Stomach (tissue), 9 donors: ENCODE results near the gene VMP1. TPM values are rescaled to one million over a fixed set of nuclear protein-coding genes. Genes with fewer than 3 reads are reported as not detected.

ENCODE experiments used
- DNase-seq, 2 donors: peaks; one replicate each; pipeline versions ENCODE4 v3.0.0 to v3.0.0-alpha.2; 2013 to 2019
- H3K27ac ChIP-seq, 5 donors: fragments of 200-600 bp in 4 of 5; sonication (generic) in 4 of 5; one replicate each; pipeline ENCODE4 v1.5.1; 2013 to 2019; ENCODE audit warnings: mild to moderate bottlenecking in 1 of 5, moderate library complexity in 1 of 5
- H3K27me3 ChIP-seq, 3 donors: fragments of 200-600 bp; sonication (generic); one replicate each; pipeline ENCODE4 v1.5.1; 2017 to 2019; ENCODE audit warnings: mixed run types in 1 of 3
- H3K36me3 ChIP-seq, 4 donors: fragments of 200-600 bp; sonication (generic); 1 replicate in 3 of 4; 2 replicates in 1 of 4; pipeline ENCODE4 v1.5.1; 2016 to 2019
- H3K4me1 ChIP-seq, 4 donors: fragments of 200-600 bp; sonication (generic); one replicate each; pipeline ENCODE4 v1.5.1; 2016 to 2019
- H3K4me3 ChIP-seq, 4 donors: fragments of 200-600 bp; sonication (generic) in 3 of 4; one replicate each; pipeline ENCODE4 v1.5.1; 2016 to 2019; ENCODE audit warnings: mild to moderate bottlenecking in 1 of 4
- H3K9me3 ChIP-seq, 4 donors: fragments of 200-600 bp; sonication (generic); one replicate each; pipeline ENCODE4 v1.5.1; 2016 to 2019
- CTCF ChIP-seq, 7 experiments: fragments of 450-650 bp in 4 of 7; fragments of 200-600 bp in 3 of 7; sonication (generic) in 3 of 7; IDR thresholded peaks; one replicate each; pipeline ENCODE4 v1.5.1; 2016 to 2019; ENCODE audit warnings: antibody characterized with exemption in 7 of 7, control low read depth in 2 of 7, mild to moderate bottlenecking in 1 of 7
- EP300 ChIP-seq: sonication (generic); formaldehyde crosslinking; IDR thresholded peaks from one replicate; pipeline ENCODE4 v1.6.1; 2017; ENCODE audit warnings: antibody characterized with exemption
- POLR2A ChIP-seq, 4 donors: fragments of 450-650 bp; IDR thresholded peaks; one replicate each; pipeline ENCODE4 v1.6.1; 2016; ENCODE audit warnings: antibody characterized with exemption in 4 of 4, control low read depth in 2 of 4, mild to moderate bottlenecking in 1 of 4, moderate library complexity in 1 of 4
- POLR2AphosphoS5 ChIP-seq, 3 donors: sonication (generic); formaldehyde crosslinking; IDR thresholded peaks; one replicate each; pipeline ENCODE4 v1.6.1; 2016; ENCODE audit warnings: antibody characterized with exemption in 3 of 3
- WGBS, 5 donors: extraction: QIAGEN DNeasy Blood & Tissue Kit in 3 of 5; methylation state at CpG; one replicate each; pipeline versions ENCODE4 v1.1.5 to v1.1.7; 2013 to 2018; 5-methylcytosine and 5-hydroxymethylcytosine counted together
- intact Hi-C: fragments of 100-400 bp; cut with DNase I; formaldehyde crosslinking; loops from one replicate; pipeline ENCODE4 v1.15.1; 2023; ENCODE audit warnings: low total_unique reads
- polyA plus RNA-seq, 3 donors: library from polyadenylated mRNA; stranded (reverse); fragments of 200-250 nt; gene quantifications; one replicate each; pipeline ENCODE4 v1.2.3, GENCODE V29; 2013
- total RNA-seq, 5 donors: library from RNA; depleted of rRNA; stranded (reverse); fragments of >200 nt; gene quantifications; one replicate each; pipeline versions ENCODE4 v1.1.0 to v1.2.3, GENCODE V29; 2014 to 2016
- donor health status: healthy with polysubstance abuse.
- donor health status: Bipolar disorder and iron deficiency.
- donor health status: healthy.

Gene VMP1
- total and polyA plus RNA-seq, 8 donors = 24.4 to 562 (median 155) TPM

GRCh38 chr17:59763861-59764260 lies 56.4 kb downstream of the VMP1 start:
- intact Hi-C loops = no loop called here
- H3K27ac ChIP-seq = peak overlapping the region in 1 of 5 donors; percentile 44
- H3K36me3 ChIP-seq = peaks cover 6 to 44% (median 27%) of the 10 kb centered on the region in 4 donors
- H3K9me3 ChIP-seq = peaks cover 0 to 3% (median 0%) of the 10 kb centered on the region in 4 donors
- 71 to 82% (median 78%) methylated on average over 1 of the region's 1 CpG for WGBS, 5 donors
- H3K4me3 ChIP-seq = no peak overlapping the region
- DNase-seq = no peak
- H3K4me1 ChIP-seq = peaks cover 0 to 28% (median 13%) of the 10 kb centered on the region in 4 donors
- no peak for TF ChIP-seq EP300
- TF ChIP-seq CTCF (IDR thresholded peaks at IDR 0.05) = no peak
- no peak for TF ChIP-seq POLR2AphosphoS5 (IDR thresholded peaks at IDR 0.05)
- TF ChIP-seq POLR2A (IDR thresholded peaks at IDR 0.05) = no peak
- no peaks in the 10 kb centered on the region for H3K27me3 ChIP-seq

- DNase-seq = no peak
- Histone ChIP-seq H3K9me3 (no peaks in the 10 kb centered on the region), H3K27me3 (no peaks in the 10 kb centered on the region), H3K36me3 (peaks cover 6 to 44% (median 26%) of the 10 kb centered on the region in 4 donors), H3K27ac (peak overlapping the region in 2 of 5 donors; percentile 18 to 44), H3K4me1 (peaks cover 0 to 32% (median 13%) of the 10 kb centered on the region in 4 donors), H3K4me3 (no peak overlapping the region)
- TF ChIP-seq POLR2AphosphoS5 (IDR thresholded peaks at IDR 0.05) (no peak), CTCF (IDR thresholded peaks at IDR 0.05) (no peak), EP300 (no peak), POLR2A (IDR thresholded peaks at IDR 0.05) (no peak)
- intact Hi-C loops = no loop called here
- WGBS, 5 donors = 79 to 91% (median 84%) methylated on average over 3 of the region's 3 CpGs
These were observed 56.9 kb downstream of the VMP1 start for GRCh38 chr17:59764292-59764741.

- Histone ChIP-seq H3K36me3 (peaks cover 6 to 44% (median 26%) of the 10 kb centered on the region in 4 donors), H3K4me3 (no peak overlapping the region), H3K9me3 (no peaks in the 10 kb centered on the region), H3K4me1 (peaks cover 0 to 39% (median 13%) of the 10 kb centered on the region in 4 donors), H3K27ac (no peak overlapping the region), H3K27me3 (no peaks in the 10 kb centered on the region)
- intact Hi-C loops = no loop called here
- no peak for TF ChIP-seq POLR2A (IDR thresholded peaks at IDR 0.05)
- no peak for TF ChIP-seq EP300
- TF ChIP-seq POLR2AphosphoS5 (IDR thresholded peaks at IDR 0.05) = no peak
- TF ChIP-seq CTCF (IDR thresholded peaks at IDR 0.05) = no peak
- DNase-seq = no peak
These were observed 57.6 kb downstream of the VMP1 start for GRCh38 chr17:59765038-59765437.

- intact Hi-C loops = no loop called here
- no peaks in the 10 kb centered on the region for H3K27me3 ChIP-seq
- H3K9me3 ChIP-seq = no peaks in the 10 kb centered on the region
- DNase-seq = no peak
- H3K4me1 ChIP-seq = peaks cover 0 to 36% (median 10%) of the 10 kb centered on the region in 4 donors
- WGBS, 5 donors = 74 to 87% (median 82%) methylated on average over 6 of the region's 6 CpGs
- H3K4me3 ChIP-seq = no peak overlapping the region
- TF ChIP-seq EP300 (no peak), POLR2AphosphoS5 (IDR thresholded peaks at IDR 0.05) (no peak), POLR2A (IDR thresholded peaks at IDR 0.05) (no peak), CTCF (IDR thresholded peaks at IDR 0.05) (no peak)
- H3K27ac ChIP-seq = peak overlapping the region in 3 of 5 donors; percentile 30 to 75 (median 61)
- peaks cover 6 to 37% (median 18%) of the 10 kb centered on the region in 4 donors for H3K36me3 ChIP-seq
These were observed 59.0 kb downstream of the VMP1 start for GRCh38 chr17:59766491-59766890.
